HEK293 (cell line): ENCODE results near the gene LRP1.

Experiments used
- BCL11A ChIP-seq: fragments of 450-650 bp; formaldehyde crosslinking; IDR thresholded peaks from 2 replicates; pipeline ENCODE4 v1.5.1; 2016; ENCODE audit warnings: low read depth, missing biosample characterization, missing genetic modification characterization
- BCL11B ChIP-seq: fragments of 450-650 bp; formaldehyde crosslinking; IDR thresholded peaks from 2 replicates; pipeline ENCODE4 v1.5.1; 2016; ENCODE audit warnings: low read depth, missing biosample characterization, missing genetic modification characterization
- CTCF ChIP-seq: fragments of 450-650 bp; formaldehyde crosslinking; IDR thresholded peaks from 2 replicates; pipeline ENCODE4 v1.5.1; 2016; ENCODE audit warnings: missing biosample characterization, missing genetic modification characterization
- EGR2 ChIP-seq: fragments of 450-650 bp; formaldehyde crosslinking; IDR thresholded peaks from 2 replicates; pipeline ENCODE4 v1.5.1; 2016; ENCODE audit warnings: low read depth, missing biosample characterization, missing genetic modification characterization
- GLIS1 ChIP-seq: fragments of 450-650 bp; formaldehyde crosslinking; IDR thresholded peaks from 2 replicates; pipeline ENCODE4 v1.5.1; 2016; ENCODE audit warnings: missing biosample characterization, missing genetic modification characterization
- IKZF3 ChIP-seq: fragments of 450-650 bp; IDR thresholded peaks from 2 replicates; pipeline ENCODE4 v1.5.0; 2018; ENCODE audit warnings: missing biosample characterization, mild to moderate bottlenecking, missing genetic modification characterization, moderate library complexity
- KLF16 ChIP-seq: fragments of 450-650 bp; formaldehyde crosslinking; IDR thresholded peaks from 2 replicates; pipeline ENCODE4 v1.5.1; 2017; ENCODE audit warnings: missing biosample characterization, missing genetic modification characterization
- KLF17 ChIP-seq: fragments of 450-650 bp; formaldehyde crosslinking; IDR thresholded peaks from 2 replicates; pipeline ENCODE4 v1.5.1; 2016; ENCODE audit warnings: missing biosample characterization, missing genetic modification characterization
- KLF8 ChIP-seq: fragments of 450-650 bp; formaldehyde crosslinking; IDR thresholded peaks from 2 replicates; pipeline ENCODE4 v1.5.1; 2016; ENCODE audit warnings: missing biosample characterization, missing genetic modification characterization
- PRDM1 ChIP-seq: fragments of 450-650 bp; formaldehyde crosslinking; IDR thresholded peaks from 2 replicates; pipeline ENCODE4; 2016; ENCODE audit warnings: missing biosample characterization, missing genetic modification characterization
- SCRT2 ChIP-seq: fragments of 450-650 bp; formaldehyde crosslinking; IDR thresholded peaks from 2 replicates; pipeline ENCODE4 v1.5.1; 2016; ENCODE audit warnings: missing biosample characterization, missing genetic modification characterization
- SETDB1 ChIP-seq: IDR thresholded peaks from one replicate; pipeline ENCODE4 v1.6.1; 2017; ENCODE audit warnings: mild to moderate bottlenecking, low read length, moderate library complexity, mixed read lengths; ENCODE audit not compliant: insufficient read length
- SP2 ChIP-seq: fragments of 450-650 bp; formaldehyde crosslinking; IDR thresholded peaks from 2 replicates; pipeline ENCODE4 v1.5.1; 2016; ENCODE audit warnings: missing biosample characterization, missing genetic modification characterization
- SP7 ChIP-seq: fragments of 450-650 bp; formaldehyde crosslinking; IDR thresholded peaks from 2 replicates; pipeline ENCODE4 v1.5.1; 2016; ENCODE audit warnings: missing biosample characterization, missing genetic modification characterization
- WT1 ChIP-seq: fragments of 450-650 bp; formaldehyde crosslinking; IDR thresholded peaks from 2 replicates; pipeline ENCODE4 v1.5.1; 2016; ENCODE audit warnings: missing biosample characterization, missing genetic modification characterization
- ZBTB20 ChIP-seq: fragments of 450-650 bp; formaldehyde crosslinking; IDR thresholded peaks from 2 replicates; pipeline ENCODE4 v1.5.1; 2016; ENCODE audit warnings: missing biosample characterization, missing genetic modification characterization
- ZBTB21 ChIP-seq: fragments of 450-650 bp; formaldehyde crosslinking; IDR thresholded peaks from 2 replicates; pipeline ENCODE4 v1.5.1; 2017; ENCODE audit warnings: missing biosample characterization, missing genetic modification characterization
- ZEB2 ChIP-seq: fragments of 450-650 bp; formaldehyde crosslinking; IDR thresholded peaks from 2 replicates; pipeline ENCODE4 v1.5.1; 2016; ENCODE audit warnings: missing biosample characterization, missing genetic modification characterization
- ZIC2 ChIP-seq: fragments of 450-650 bp; formaldehyde crosslinking; IDR thresholded peaks from 2 replicates; pipeline ENCODE4 v1.5.1; 2016; ENCODE audit warnings: missing biosample characterization, missing genetic modification characterization
- ZNF133 ChIP-seq: fragments of 450-650 bp; formaldehyde crosslinking; IDR thresholded peaks from 2 replicates; pipeline ENCODE4 v1.5.1; 2016; ENCODE audit warnings: missing biosample characterization, missing genetic modification characterization
- ZNF140 ChIP-seq: fragments of 450-650 bp; formaldehyde crosslinking; IDR thresholded peaks from 2 replicates; pipeline ENCODE4 v1.5.1; 2016; ENCODE audit warnings: missing biosample characterization, missing genetic modification characterization
- ZNF184 ChIP-seq: fragments of 450-650 bp; IDR thresholded peaks from 2 replicates; pipeline ENCODE4 v1.5.1; 2018; ENCODE audit warnings: missing biosample characterization, mild to moderate bottlenecking, missing genetic modification characterization
- ZNF23 ChIP-seq: fragments of 450-650 bp; formaldehyde crosslinking; IDR thresholded peaks from 2 replicates; pipeline ENCODE4 v1.5.1; 2016; ENCODE audit warnings: missing biosample characterization, missing genetic modification characterization, borderline replicate concordance
- ZNF335 ChIP-seq: fragments of 450-650 bp; formaldehyde crosslinking; conservative IDR thresholded peaks from 2 replicates; pipeline ENCODE4 v1.5.1; 2016; ENCODE audit warnings: missing biosample characterization, missing genetic modification characterization
- ZNF394 ChIP-seq: fragments of 450-650 bp; formaldehyde crosslinking; IDR thresholded peaks from 2 replicates; pipeline ENCODE4 v1.5.1; 2016; ENCODE audit warnings: missing biosample characterization, missing genetic modification characterization, mild to moderate bottlenecking, moderate library complexity, borderline replicate concordance
- ZNF555 ChIP-seq: fragments of 450-650 bp; formaldehyde crosslinking; conservative IDR thresholded peaks from 2 replicates; pipeline ENCODE4 v1.5.1; 2017; ENCODE audit warnings: missing biosample characterization, mild to moderate bottlenecking, missing genetic modification characterization, inconsistent platforms
- ZNF596 ChIP-seq: fragments of 450-650 bp; IDR thresholded peaks from 2 replicates; pipeline ENCODE4 v1.5.0; 2018; ENCODE audit warnings: missing biosample characterization, mild to moderate bottlenecking, missing genetic modification characterization, moderate library complexity
- ZNF701 ChIP-seq: fragments of 450-650 bp; formaldehyde crosslinking; IDR thresholded peaks from 2 replicates; pipeline ENCODE4 v1.5.1; 2016; ENCODE audit warnings: missing biosample characterization, missing genetic modification characterization
- ZNF843 ChIP-seq: fragments of 450-650 bp; formaldehyde crosslinking; IDR thresholded peaks from 2 replicates; pipeline ENCODE4 v1.5.1; 2016; ENCODE audit warnings: missing biosample characterization, missing genetic modification characterization
- TF ChIP-seq, protein P1 (sequence below): fragments of 450-650 bp; formaldehyde crosslinking; IDR thresholded peaks from 2 replicates; pipeline ENCODE4 v1.5.1; 2016; ENCODE audit warnings: missing biosample characterization, missing genetic modification characterization
- TF ChIP-seq, protein P2 (sequence below): fragments of 450-650 bp; formaldehyde crosslinking; IDR thresholded peaks from 2 replicates; pipeline ENCODE4 v1.5.1; 2016; ENCODE audit warnings: missing biosample characterization, missing genetic modification characterization

Gene LRP1

GRCh38 chr12:57089271-57090245, 38.7 kb upstream of the LRP1 start (continued):
- TF ChIP-seq PRDM1 (tag by site-specific recombination): no peak
- no peak for TF ChIP-seq CTCF (tag by site-specific recombination)
- TF ChIP-seq ZNF555 (tag by site-specific recombination): no peak
- no peak for TF ChIP-seq ZNF23 (tag by site-specific recombination)
- TF ChIP-seq ZNF394 (tag by site-specific recombination): peak; percentile 31; the same call in 1 of the 2 replicates
- TF ChIP-seq ZIC2 (tag by site-specific recombination): 0 out of 2 replicates have a peak, but pooled peaks have one; percentile 7
- peak; percentile 54 for TF ChIP-seq GLIS1 (tag by site-specific recombination)
- TF ChIP-seq KLF17: peak; percentile 59
- TF ChIP-seq ZNF133 (tag by site-specific recombination): 0 out of 2 replicates have a peak, but pooled peaks have one; percentile 9
- peak; percentile 8; the same call in 1 of the 2 replicates for TF ChIP-seq KLF8 (tag by site-specific recombination)
- no peak for TF ChIP-seq SETDB1
- peak; percentile 0; the same call in 1 of the 2 replicates for TF ChIP-seq ZBTB20 (tag by site-specific recombination)
- TF ChIP-seq ZNF335 (tag by site-specific recombination): no peak; the same call in 1 of the 2 replicates
- no peak for TF ChIP-seq ZNF140 (tag by site-specific recombination)
- peak; percentile 44; the same call in 1 of the 2 replicates for TF ChIP-seq ZEB2 (tag by site-specific recombination)
- peak; percentile 98 for TF ChIP-seq EGR2 (tag by site-specific recombination)
- TF ChIP-seq, protein P1, sequence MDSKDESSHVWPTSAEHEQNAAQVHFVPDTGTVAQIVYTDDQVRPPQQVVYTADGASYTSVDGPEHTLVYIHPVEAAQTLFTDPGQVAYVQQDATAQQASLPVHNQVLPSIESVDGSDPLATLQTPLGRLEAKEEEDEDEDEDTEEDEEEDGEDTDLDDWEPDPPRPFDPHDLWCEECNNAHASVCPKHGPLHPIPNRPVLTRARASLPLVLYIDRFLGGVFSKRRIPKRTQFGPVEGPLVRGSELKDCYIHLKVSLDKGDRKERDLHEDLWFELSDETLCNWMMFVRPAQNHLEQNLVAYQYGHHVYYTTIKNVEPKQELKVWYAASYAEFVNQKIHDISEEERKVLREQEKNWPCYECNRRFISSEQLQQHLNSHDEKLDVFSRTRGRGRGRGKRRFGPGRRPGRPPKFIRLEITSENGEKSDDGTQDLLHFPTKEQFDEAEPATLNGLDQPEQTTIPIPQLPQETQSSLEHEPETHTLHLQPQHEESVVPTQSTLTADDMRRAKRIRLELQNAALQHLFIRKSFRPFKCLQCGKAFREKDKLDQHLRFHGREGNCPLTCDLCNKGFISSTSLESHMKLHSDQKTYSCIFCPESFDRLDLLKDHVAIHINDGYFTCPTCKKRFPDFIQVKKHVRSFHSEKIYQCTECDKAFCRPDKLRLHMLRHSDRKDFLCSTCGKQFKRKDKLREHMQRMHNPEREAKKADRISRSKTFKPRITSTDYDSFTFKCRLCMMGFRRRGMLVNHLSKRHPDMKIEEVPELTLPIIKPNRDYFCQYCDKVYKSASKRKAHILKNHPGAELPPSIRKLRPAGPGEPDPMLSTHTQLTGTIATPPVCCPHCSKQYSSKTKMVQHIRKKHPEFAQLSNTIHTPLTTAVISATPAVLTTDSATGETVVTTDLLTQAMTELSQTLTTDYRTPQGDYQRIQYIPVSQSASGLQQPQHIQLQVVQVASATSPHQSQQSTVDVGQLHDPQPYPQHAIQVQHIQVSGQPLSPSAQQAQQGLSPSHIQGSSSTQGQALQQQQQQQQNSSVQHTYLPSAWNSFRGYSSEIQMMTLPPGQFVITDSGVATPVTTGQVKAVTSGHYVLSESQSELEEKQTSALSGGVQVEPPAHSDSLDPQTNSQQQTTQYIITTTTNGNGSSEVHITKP (tag by site-specific recombination): peak; percentile 97
- no peak for TF ChIP-seq ZNF184
- TF ChIP-seq, protein P2, sequence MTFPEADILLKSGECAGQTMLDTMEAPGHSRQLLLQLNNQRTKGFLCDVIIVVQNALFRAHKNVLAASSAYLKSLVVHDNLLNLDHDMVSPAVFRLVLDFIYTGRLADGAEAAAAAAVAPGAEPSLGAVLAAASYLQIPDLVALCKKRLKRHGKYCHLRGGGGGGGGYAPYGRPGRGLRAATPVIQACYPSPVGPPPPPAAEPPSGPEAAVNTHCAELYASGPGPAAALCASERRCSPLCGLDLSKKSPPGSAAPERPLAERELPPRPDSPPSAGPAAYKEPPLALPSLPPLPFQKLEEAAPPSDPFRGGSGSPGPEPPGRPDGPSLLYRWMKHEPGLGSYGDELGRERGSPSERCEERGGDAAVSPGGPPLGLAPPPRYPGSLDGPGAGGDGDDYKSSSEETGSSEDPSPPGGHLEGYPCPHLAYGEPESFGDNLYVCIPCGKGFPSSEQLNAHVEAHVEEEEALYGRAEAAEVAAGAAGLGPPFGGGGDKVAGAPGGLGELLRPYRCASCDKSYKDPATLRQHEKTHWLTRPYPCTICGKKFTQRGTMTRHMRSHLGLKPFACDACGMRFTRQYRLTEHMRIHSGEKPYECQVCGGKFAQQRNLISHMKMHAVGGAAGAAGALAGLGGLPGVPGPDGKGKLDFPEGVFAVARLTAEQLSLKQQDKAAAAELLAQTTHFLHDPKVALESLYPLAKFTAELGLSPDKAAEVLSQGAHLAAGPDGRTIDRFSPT (tag by site-specific recombination): peak; percentile 67; the same call in 1 of the 2 replicates
- no peak for TF ChIP-seq ZNF596 (tag by site-specific recombination)
- no peak for TF ChIP-seq ZBTB21 (tag by site-specific recombination)
- TF ChIP-seq BCL11B (tag by site-specific recombination): 0 out of 2 replicates have a peak, but pooled peaks have one; percentile 58
- peak; percentile 45 for TF ChIP-seq WT1 (tag by site-specific recombination)
- 0 out of 2 replicates have a peak, but pooled peaks have one; percentile 53 for TF ChIP-seq ZNF701 (tag by site-specific recombination)
- TF ChIP-seq SP7 (tag by site-specific recombination): peak; percentile 85
- peak; percentile 77 for TF ChIP-seq SP2 (tag by site-specific recombination)
- peak; percentile 49; the same call in 1 of the 2 replicates for TF ChIP-seq IKZF3 (tag by site-specific recombination)
- 0 out of 2 replicates have a peak, but pooled peaks have one; percentile 8 for TF ChIP-seq ZNF843 (tag by site-specific recombination)
- no peak for TF ChIP-seq SCRT2 (tag by site-specific recombination)
- 0 out of 2 replicates have a peak, but pooled peaks have one; percentile 20 for TF ChIP-seq BCL11A
- TF ChIP-seq KLF16 (tag by site-specific recombination): 0 out of 2 replicates have a peak, but pooled peaks have one; percentile 56
